ENCODE results near the gene TMEM127. TPM values are rescaled to one million over a fixed set of nuclear protein-coding genes. Genes with fewer than 3 reads are reported as not detected.

TMEM127 gene
- polyA plus RNA-seq, 3 donors: 72.3 to 107 (median 78.5) TPM

GRCh38 chr2:96291751-96292150, 26.0 kb upstream of the TMEM127 start:
- Mint-ChIP-seq H3K27ac (peak overlapping the region in 1 of 7 donors; percentile 15), H3K4me1 (no peaks in the 10 kb centered on the region), H3K27me3 (ENCODE audit: low read depth in 3 of 3) (no peaks in the 10 kb centered on the region), H3K4me3 (no peak overlapping the region), H3K9me3 (peaks cover 0 to 2% (median 0%) of the 10 kb centered on the region in 7 donors), H3K36me3 (peaks cover 92 to 99% of the 10 kb centered on the region in 2 donors)
- no peaks in the 10 kb centered on the region for H4K20me1 ChIP-seq (ENCODE audit: insufficient read depth, low read length)
- WGBS (ENCODE audit: insufficient coverage): 61% methylated on average over 5 of the region's 5 CpGs
- TF ChIP-seq, protein P1, sequence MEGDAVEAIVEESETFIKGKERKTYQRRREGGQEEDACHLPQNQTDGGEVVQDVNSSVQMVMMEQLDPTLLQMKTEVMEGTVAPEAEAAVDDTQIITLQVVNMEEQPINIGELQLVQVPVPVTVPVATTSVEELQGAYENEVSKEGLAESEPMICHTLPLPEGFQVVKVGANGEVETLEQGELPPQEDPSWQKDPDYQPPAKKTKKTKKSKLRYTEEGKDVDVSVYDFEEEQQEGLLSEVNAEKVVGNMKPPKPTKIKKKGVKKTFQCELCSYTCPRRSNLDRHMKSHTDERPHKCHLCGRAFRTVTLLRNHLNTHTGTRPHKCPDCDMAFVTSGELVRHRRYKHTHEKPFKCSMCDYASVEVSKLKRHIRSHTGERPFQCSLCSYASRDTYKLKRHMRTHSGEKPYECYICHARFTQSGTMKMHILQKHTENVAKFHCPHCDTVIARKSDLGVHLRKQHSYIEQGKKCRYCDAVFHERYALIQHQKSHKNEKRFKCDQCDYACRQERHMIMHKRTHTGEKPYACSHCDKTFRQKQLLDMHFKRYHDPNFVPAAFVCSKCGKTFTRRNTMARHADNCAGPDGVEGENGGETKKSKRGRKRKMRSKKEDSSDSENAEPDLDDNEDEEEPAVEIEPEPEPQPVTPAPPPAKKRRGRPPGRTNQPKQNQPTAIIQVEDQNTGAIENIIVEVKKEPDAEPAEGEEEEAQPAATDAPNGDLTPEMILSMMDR (IDR thresholded peaks at IDR 0.05): no peak
- no peak overlapping the region for H3K9ac ChIP-seq (ENCODE audit: insufficient read depth, low read length, poor library complexity, severe bottlenecking)
- H3K79me2 ChIP-seq (ENCODE audit: insufficient read depth, low read length): no peaks in the 10 kb centered on the region
- H2AFZ ChIP-seq (ENCODE audit: insufficient read depth, low read depth, low read length, poor library complexity, severe bottlenecking): no peak overlapping the region
- H3K4me1 ChIP-seq (ENCODE audit: control insufficient read depth in 1 of 2, insufficient read depth in 2 of 2, low read length in 2 of 2): no peaks in the 10 kb centered on the region
- H3K4me3 ChIP-seq (replicated peaks in 1 of 3; ENCODE audit: low read depth in 2 of 3, low read length in 3 of 3): no peak overlapping the region
- DNase-seq: no peak
- H3K9me3 ChIP-seq (replicated peaks in 1 of 2; ENCODE audit: control insufficient read depth in 1 of 2, insufficient read depth in 1 of 2, low read length in 2 of 2): no peaks in the 10 kb centered on the region
- H3K36me3 ChIP-seq (replicated peaks in 1 of 2; ENCODE audit: control insufficient read depth in 1 of 2, insufficient read depth in 2 of 2, low read length in 2 of 2): peaks cover 96 to 100% of the 10 kb centered on the region in 2 donors
- intact Hi-C loops (cut with micrococcal nuclease): no loop called here
- H3K27me3 ChIP-seq (ENCODE audit: control insufficient read depth in 2 of 2, insufficient read depth in 2 of 2, low read length in 2 of 2): no peaks in the 10 kb centered on the region
- no peak overlapping the region for H3K27ac ChIP-seq (ENCODE audit: low read depth in 1 of 2, low read length in 2 of 2)
- no peak overlapping the region for H3K4me2 ChIP-seq (replicated peaks; ENCODE audit: extremely low read depth, low read length, poor library complexity, severe bottlenecking)

- H3K27me3 Mint-ChIP-seq (ENCODE audit: low read depth in 3 of 3): peaks cover 0 to 2% (median 0%) of the 10 kb centered on the region in 3 donors
- no peaks in the 10 kb centered on the region for H4K20me1 ChIP-seq (ENCODE audit: insufficient read depth, low read length)
- no peaks in the 10 kb centered on the region for H3K9me3 ChIP-seq (replicated peaks in 1 of 2; ENCODE audit: control insufficient read depth in 1 of 2, insufficient read depth in 1 of 2, low read length in 2 of 2)
- H3K27ac Mint-ChIP-seq: peak overlapping the region in 1 of 7 donors; percentile 46
- H3K4me3 Mint-ChIP-seq: no peak overlapping the region
- H3K4me1 Mint-ChIP-seq: no peaks in the 10 kb centered on the region
- H3K27ac ChIP-seq (ENCODE audit: low read depth in 1 of 2, low read length in 2 of 2): no peak overlapping the region
- TF ChIP-seq, protein P1 (IDR thresholded peaks at IDR 0.05): no peak
- peaks cover 0 to 2% (median 0%) of the 10 kb centered on the region in 7 donors for H3K9me3 Mint-ChIP-seq
- no peak overlapping the region for H3K9ac ChIP-seq (ENCODE audit: insufficient read depth, low read length, poor library complexity, severe bottlenecking)
- intact Hi-C loops (cut with micrococcal nuclease): no loop called here
- DNase-seq: no peak
- WGBS (ENCODE audit: insufficient coverage): 97% methylated on average over 6 of the region's 6 CpGs
- H3K79me2 ChIP-seq (ENCODE audit: insufficient read depth, low read length): no peaks in the 10 kb centered on the region
- H3K4me3 ChIP-seq (replicated peaks in 1 of 3; ENCODE audit: low read depth in 2 of 3, low read length in 3 of 3): no peak overlapping the region
- H3K36me3 Mint-ChIP-seq: peaks cover 98 to 100% of the 10 kb centered on the region in 2 donors
- H3K27me3 ChIP-seq (ENCODE audit: control insufficient read depth in 2 of 2, insufficient read depth in 2 of 2, low read length in 2 of 2): no peaks in the 10 kb centered on the region
- peaks cover 100% of the 10 kb centered on the region in 2 donors for H3K36me3 ChIP-seq (replicated peaks in 1 of 2; ENCODE audit: control insufficient read depth in 1 of 2, insufficient read depth in 2 of 2, low read length in 2 of 2)
- H3K4me2 ChIP-seq (replicated peaks; ENCODE audit: extremely low read depth, low read length, poor library complexity, severe bottlenecking): no peak overlapping the region
- no peaks in the 10 kb centered on the region for H3K4me1 ChIP-seq (ENCODE audit: control insufficient read depth in 1 of 2, insufficient read depth in 2 of 2, low read length in 2 of 2)
- H2AFZ ChIP-seq (ENCODE audit: insufficient read depth, low read depth, low read length, poor library complexity, severe bottlenecking): no peak overlapping the region
Measured at GRCh38 chr2:96287273-96287856, 21.6 kb upstream of the TMEM127 start.

Measured in CD14-positive monocyte (primary cell).